Measurements from ENCODE around the gene SAFB. TPM values are rescaled to one million over a fixed set of nuclear protein-coding genes. Genes with fewer than 3 reads are reported as not detected.

The SAFB gene
- total RNA-seq, 1 experiment from 2014 or later: 68.7 TPM

GRCh38 chr19:5661483-5661882 lies 38.6 kb downstream of the SAFB start:
- Histone ChIP-seq H3K9me2 (ENCODE audit: insufficient read depth) (no peaks in the 10 kb centered on the region), H2AFZ (no peak overlapping the region), H3K79me2 (ENCODE audit: low read depth) (no peaks in the 10 kb centered on the region), H3K27ac (no peak overlapping the region), H3K4me3 (no peak overlapping the region), H3K9me3 (ENCODE audit: insufficient read depth, low read depth) (no peaks in the 10 kb centered on the region), H3F3A (ENCODE audit: insufficient read depth, low read depth) (no peaks in the 10 kb centered on the region), H3K4me2 (no peak overlapping the region), H3K36me3 (ENCODE audit: low read depth) (no peaks in the 10 kb centered on the region), H4K20me1 (ENCODE audit: insufficient read depth) (no peaks in the 10 kb centered on the region; the same call in 1 of the 2 replicates), H3K4me1 (replicated peaks; ENCODE audit: insufficient read depth) (no peaks in the 10 kb centered on the region), H3K27me3 (ENCODE audit: insufficient read depth, low read depth) (no peaks in the 10 kb centered on the region)
- intact Hi-C loops (cut with micrococcal nuclease; ENCODE audit: unreplicated experiment): no loop called here
- ChIA-PET POLR2A (ENCODE audit: unreplicated experiment) (no interaction called here), CTCF (interaction anchor here (0.6 kb wide), 1 partner anchor 113 kb away, joined by 3 read pairs; no protein-coding TSS in a partner anchor)
- BruUV-seq (replicated peaks): no TSS peak
- TF ChIP-seq EZH2 (IDR thresholded peaks at IDR 0.05; ENCODE audit: low read depth): no peak
- no peak for TF ChIP-seq CTCF (conservative IDR thresholded peaks at IDR 0.05)
- no peak for DNase-seq

- intact Hi-C loops (cut with micrococcal nuclease; ENCODE audit: unreplicated experiment): no loop called here
- Histone ChIP-seq H3K9me3 (ENCODE audit: insufficient read depth, low read depth) (no peaks in the 10 kb centered on the region), H3K36me3 (ENCODE audit: low read depth) (no peaks in the 10 kb centered on the region), H4K20me1 (ENCODE audit: insufficient read depth) (no peaks in the 10 kb centered on the region; the same call in 1 of the 2 replicates), H3K27me3 (ENCODE audit: insufficient read depth, low read depth) (no peaks in the 10 kb centered on the region), H3K4me1 (replicated peaks; ENCODE audit: insufficient read depth) (no peaks in the 10 kb centered on the region), H3K9me2 (ENCODE audit: insufficient read depth) (no peaks in the 10 kb centered on the region), H2AFZ (no peak overlapping the region), H3F3A (ENCODE audit: insufficient read depth, low read depth) (no peaks in the 10 kb centered on the region), H3K4me3 (no peak overlapping the region), H3K4me2 (no peak overlapping the region), H3K27ac (no peak overlapping the region), H3K79me2 (ENCODE audit: low read depth) (no peaks in the 10 kb centered on the region)
- ChIA-PET POLR2A (ENCODE audit: unreplicated experiment) (no interaction called here), CTCF (no interaction called here)
- BruUV-seq (replicated peaks): no TSS peak
- no peak for TF ChIP-seq CTCF (conservative IDR thresholded peaks at IDR 0.05)
- TF ChIP-seq EZH2 (IDR thresholded peaks at IDR 0.05; ENCODE audit: low read depth): no peak
- no peak for DNase-seq
Measured at GRCh38 chr19:5663904-5664303, 41.0 kb downstream of the SAFB start.

GRCh38 chr19:5664515-5664914 lies 41.6 kb downstream of the SAFB start:
- Histone ChIP-seq H3K9me2 (ENCODE audit: insufficient read depth) (no peaks in the 10 kb centered on the region), H3F3A (ENCODE audit: insufficient read depth, low read depth) (no peaks in the 10 kb centered on the region), H3K9me3 (ENCODE audit: insufficient read depth, low read depth) (no peaks in the 10 kb centered on the region), H4K20me1 (ENCODE audit: insufficient read depth) (no peaks in the 10 kb centered on the region; the same call in 1 of the 2 replicates), H2AFZ (no peak overlapping the region), H3K4me1 (replicated peaks; ENCODE audit: insufficient read depth) (no peaks in the 10 kb centered on the region), H3K79me2 (ENCODE audit: low read depth) (no peaks in the 10 kb centered on the region), H3K4me2 (no peak overlapping the region), H3K36me3 (ENCODE audit: low read depth) (no peaks in the 10 kb centered on the region), H3K27me3 (ENCODE audit: insufficient read depth, low read depth) (no peaks in the 10 kb centered on the region), H3K27ac (no peak overlapping the region), H3K4me3 (no peak overlapping the region)
- intact Hi-C loops (cut with micrococcal nuclease; ENCODE audit: unreplicated experiment): no loop called here
- BruUV-seq (replicated peaks): no TSS peak
- TF ChIP-seq EZH2 (IDR thresholded peaks at IDR 0.05; ENCODE audit: low read depth) (no peak), CTCF (conservative IDR thresholded peaks at IDR 0.05) (no peak)
- CTCF ChIA-PET: no interaction called here
- DNase-seq: no peak
- POLR2A ChIA-PET (ENCODE audit: unreplicated experiment): interaction anchor here (0.7 kb wide), 1 partner anchor 23 kb away, joined by 3 read pairs; no protein-coding TSS in a partner anchor

All from PC-9 (cell line).